Testis (tissue), 2 donors: ENCODE data around the gene FAM78A.

ENCODE experiments used
- POLR2A ChIP-seq: fragments of 450-650 bp; IDR thresholded peaks from one replicate; pipeline ENCODE4 v1.6.1; 2017; ENCODE audit warnings: antibody characterized with exemption, mild to moderate bottlenecking, moderate library complexity
- TF ChIP-seq, protein P1 (sequence below), 3 experiments: fragments of 450-650 bp in 2 of 3; fragments of 200-600 bp in 1 of 3; sonication (generic) in 1 of 3; IDR thresholded peaks; one replicate each; pipeline ENCODE4 v1.5.1; 2016 to 2019; ENCODE audit warnings: antibody characterized with exemption in 3 of 3, mild to moderate bottlenecking in 2 of 3, moderate library complexity in 1 of 3

DNA sequence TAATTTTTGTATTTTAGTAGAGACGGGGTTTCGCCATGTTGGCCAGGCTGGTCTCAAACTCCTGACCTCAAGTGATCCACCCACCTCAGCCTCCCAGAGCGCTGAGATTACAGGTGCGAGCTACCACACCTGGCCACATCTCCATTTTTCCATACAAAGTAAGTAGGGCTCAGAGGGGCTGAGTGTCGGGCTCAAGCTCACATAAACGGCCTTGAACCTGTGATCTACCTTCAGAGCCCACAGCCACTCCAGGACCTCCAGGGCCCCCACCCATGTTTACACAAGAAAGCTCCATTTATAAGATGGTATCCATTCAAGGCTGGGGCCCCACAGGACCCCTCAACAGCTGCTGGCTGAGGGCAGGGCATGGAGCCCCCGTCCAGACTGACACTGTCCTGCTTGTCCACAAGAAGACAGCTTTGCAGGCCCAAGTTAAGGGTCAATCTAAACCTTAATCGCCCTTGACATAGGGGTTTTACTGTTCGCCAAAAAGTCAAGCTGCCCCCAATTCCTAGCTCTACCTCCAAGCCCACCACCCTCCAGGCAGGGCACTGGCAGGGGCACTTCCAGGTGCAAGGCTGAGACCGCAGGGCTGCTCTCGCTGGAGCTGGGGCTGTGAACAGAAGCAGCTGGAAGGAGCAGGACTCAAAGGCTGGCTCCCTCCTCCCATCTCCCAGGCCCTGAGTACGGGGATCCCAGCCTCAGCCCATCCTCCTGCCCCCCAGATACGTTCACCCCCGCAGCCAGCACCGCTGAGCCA is 18.9 kb downstream of the FAM78A start:
- no peak for TF ChIP-seq POLR2A
- TF ChIP-seq, protein P1, sequence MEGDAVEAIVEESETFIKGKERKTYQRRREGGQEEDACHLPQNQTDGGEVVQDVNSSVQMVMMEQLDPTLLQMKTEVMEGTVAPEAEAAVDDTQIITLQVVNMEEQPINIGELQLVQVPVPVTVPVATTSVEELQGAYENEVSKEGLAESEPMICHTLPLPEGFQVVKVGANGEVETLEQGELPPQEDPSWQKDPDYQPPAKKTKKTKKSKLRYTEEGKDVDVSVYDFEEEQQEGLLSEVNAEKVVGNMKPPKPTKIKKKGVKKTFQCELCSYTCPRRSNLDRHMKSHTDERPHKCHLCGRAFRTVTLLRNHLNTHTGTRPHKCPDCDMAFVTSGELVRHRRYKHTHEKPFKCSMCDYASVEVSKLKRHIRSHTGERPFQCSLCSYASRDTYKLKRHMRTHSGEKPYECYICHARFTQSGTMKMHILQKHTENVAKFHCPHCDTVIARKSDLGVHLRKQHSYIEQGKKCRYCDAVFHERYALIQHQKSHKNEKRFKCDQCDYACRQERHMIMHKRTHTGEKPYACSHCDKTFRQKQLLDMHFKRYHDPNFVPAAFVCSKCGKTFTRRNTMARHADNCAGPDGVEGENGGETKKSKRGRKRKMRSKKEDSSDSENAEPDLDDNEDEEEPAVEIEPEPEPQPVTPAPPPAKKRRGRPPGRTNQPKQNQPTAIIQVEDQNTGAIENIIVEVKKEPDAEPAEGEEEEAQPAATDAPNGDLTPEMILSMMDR (IDR thresholded peaks at IDR 0.05): no peak
